Measurements from ENCODE around the gene TMEM217.
"Not testable (repeated sequence)": the region's sequence is repeated elsewhere in the genome, so short reads cannot be mapped to it uniquely, and the experiment has no call there.

TMEM217 gene

DNA sequence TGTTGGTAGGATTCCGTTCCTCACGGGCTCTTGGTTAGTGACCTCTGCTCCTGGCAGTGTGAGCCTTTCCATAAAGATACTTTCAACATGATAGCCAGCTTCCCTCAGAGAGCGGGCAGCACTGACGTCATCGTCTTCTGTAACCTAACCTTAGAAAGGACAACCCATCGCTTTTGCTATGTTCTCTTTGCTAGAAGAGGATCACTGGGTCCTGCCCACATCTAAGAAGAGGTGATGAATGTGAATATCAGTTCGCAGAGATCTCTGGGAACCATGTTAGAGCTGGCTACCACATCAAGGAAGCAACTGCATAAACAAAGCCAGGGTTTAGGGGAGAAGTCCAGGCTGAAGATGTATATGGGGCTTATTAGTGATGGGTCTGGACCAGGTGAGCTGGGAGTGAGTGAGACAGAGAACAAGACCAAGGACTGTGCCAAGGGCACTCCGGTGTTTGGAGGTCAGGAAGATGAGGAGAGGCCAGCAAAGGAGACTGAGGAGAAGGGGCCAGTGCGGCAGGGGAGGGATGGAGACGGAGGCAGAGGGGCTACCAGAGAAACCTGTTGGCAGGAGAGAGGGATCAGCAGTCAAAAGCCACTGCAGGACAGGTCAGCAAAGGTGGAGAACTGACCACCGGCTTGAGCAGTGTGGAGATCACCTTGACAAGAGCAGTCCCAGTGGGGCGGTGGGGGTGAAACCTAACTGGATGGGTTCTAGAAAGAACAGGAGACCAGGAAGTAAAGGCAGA, 48.3 kb downstream of the TMEM217 start:
- DNase-seq: no peak

DNA sequence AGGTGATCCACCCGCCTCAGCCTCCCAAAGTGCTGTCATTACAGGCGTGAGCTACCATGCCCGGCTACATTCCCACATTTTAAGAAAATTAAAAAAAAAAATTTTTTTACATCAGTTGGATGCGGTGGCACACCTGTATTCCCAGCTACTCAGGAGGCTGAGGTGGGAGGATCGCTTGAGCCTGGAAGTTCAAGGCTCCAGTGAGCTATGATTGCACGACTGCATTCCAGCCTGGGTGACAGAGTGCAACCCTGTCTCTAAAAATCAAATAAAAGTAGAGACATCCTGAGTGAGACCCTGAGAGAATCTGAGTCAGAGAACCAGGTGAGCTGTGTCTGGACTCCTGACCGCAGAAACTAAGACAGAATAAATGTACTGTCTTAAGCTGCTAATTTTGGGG, 49.2 kb downstream of the TMEM217 start:
- DNase-seq: no peak

DNA sequence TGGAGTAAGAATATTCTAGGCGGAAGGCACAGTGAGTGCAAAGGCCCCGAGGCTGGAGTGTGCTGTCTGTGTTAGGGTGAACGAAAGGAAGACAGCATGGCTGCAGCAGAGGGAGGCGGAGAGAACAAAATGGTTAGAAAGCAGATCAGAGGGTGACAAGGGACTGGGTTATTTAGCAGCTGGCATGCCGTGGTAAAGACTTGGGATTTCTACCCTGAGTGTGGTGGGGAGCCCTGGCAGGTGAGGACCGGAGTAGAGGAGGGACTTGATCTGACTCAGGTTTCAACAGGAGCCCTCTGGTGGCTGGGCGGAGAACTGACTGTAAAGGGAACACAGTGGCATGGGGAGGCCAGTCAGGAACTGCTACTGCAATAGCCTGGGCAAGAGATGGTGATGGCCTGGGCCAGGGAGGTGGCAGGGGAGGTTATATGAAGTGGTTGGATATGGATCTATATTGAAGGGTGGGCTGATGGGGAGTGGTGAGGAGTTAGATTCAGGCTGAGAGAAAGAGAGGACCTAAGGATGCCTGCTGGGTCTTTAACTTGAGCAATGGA, 50.0 kb downstream of the TMEM217 start:
- DNase-seq: peak; percentile 74

DNA sequence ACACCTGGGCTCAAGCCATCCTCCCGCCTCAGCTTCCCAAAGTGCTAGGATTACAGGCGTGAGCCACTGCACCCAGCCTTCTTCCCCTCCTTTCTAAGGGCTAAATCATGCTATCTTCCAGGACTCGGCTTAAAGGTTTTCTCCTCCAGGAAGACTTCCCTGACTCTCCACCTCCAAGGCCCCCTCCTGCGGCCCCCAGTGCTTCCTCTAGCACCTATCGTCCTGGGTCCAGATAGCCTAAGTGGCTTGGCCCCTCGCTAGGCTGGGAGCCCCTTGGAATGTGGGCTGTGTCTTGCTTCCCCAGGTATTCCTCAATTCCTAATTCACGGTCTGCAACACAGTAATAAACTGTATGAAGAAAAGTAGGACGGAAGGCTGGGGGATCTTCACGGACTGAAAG, 51.3 kb downstream of the TMEM217 start:
- DNase-seq: no peak

DNA sequence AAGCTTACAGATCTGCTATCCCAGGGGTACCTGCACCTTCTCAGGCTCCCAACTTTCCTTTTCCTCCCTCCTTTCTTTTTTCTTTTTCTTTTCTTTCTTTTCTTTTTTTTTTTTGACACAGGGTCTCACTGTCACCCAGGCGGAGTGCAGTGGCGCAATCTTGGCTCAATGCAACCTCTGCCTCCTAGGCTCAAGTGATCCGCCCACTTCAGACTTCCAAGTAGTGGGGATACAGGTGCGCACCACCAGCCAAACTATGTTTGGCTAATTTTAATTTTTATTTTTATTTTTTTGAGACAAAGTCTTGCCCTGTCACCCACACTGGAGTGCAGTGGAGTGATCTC, 52.0 kb downstream of the TMEM217 start:
- no peak for DNase-seq

DNA sequence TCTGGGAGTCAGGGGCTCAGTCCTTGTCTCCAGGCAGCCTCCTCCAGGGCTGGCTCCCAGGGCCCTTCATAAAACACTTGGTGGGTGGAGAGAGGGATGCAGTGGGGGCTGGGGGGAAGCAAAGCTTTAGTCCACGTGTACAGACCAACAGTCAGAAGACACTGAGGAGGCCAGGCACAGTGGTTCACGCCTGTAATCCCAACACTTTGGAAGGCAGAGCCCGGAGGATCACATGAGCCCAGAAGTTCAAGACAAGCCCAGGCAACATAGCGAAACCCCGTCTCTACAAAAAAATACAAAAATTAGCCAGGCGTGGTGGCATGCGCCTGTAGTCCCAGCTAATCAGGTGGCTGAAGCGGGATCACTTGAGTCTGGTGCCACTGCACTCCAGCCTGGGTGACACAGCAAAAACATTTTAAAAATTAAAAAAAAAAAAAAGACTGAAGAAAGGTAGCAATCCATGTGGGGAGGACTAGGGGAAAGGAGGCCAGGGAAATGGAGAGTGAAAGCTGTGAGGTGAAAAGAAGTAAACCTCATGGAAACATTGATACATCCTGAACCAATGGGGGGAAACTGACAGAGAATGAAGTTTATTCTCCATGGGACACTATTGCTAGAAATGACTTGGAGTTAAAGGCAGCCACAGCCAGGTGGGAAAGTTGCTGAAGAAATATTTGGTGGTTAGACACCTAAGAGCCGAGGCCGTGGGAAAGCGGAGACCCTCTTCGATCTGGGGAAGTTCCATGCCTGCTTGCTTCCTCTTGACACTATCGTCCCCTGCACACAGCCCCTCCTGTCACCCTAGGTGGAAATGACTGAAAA, 52.6 kb downstream of the TMEM217 start:
- no peak for DNase-seq

DNA sequence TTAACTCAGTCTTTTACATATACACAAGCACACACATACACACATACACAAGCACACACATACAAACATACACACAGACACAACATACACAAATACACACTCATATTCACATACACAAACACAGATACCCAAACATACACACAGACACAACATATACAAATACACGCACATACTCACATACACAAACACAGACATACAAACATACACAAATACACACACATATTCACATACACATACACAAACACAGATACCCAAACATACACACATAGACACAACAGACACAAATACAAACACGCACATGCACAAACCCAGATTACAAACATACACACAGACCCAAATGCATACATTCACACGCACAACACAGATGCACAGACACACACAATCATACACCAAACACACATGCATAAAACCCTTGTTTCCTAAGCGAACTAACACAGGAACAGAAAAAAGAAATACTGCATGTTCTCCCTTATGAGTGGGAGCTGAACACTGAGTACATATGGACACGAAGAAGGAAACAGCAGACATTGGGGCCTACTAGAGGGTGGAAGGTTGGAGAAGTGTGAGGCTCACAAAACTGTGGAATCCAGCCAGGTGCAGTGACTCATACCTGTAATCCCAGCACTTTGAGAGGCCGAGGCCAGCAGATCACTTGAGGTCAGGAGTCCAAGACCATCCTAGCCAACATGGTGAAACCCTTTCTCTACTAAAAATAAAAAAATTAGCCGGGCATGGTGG, 53.8 kb downstream of the TMEM217 start:
- no peak for DNase-seq

DNA sequence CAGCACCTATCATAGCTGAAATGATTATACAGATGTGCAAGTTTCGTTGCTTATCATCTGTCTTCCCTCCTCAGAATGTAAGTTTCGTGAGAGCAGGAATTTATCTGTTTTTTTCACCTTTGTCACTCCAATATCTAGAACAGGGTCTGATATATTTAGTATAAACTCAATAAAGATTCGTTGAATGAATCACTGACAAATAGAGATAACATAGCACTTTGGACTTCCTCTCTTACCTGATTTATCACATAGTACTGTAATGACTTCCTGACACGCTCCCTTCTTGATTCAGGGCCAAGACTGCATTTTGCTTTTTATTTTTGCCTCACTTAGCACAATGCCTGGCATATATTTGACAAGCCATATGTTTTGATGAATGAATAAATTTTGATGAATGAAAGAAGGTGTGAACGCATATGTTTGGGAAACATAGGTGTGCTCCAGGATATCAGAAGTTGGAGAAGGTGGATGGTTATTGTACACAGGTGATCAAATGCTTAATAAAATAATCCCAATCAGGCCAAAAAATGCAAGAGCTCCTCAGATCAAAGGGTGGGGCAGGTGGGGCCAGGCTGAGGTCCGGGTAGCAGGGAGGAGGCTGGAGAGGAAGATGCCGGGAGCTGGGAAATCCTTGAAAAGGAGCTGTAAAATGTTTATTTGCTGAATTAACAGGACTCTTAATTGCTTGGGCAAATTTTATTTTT, 55.0 kb downstream of the TMEM217 start:
- no peak for DNase-seq

DNA sequence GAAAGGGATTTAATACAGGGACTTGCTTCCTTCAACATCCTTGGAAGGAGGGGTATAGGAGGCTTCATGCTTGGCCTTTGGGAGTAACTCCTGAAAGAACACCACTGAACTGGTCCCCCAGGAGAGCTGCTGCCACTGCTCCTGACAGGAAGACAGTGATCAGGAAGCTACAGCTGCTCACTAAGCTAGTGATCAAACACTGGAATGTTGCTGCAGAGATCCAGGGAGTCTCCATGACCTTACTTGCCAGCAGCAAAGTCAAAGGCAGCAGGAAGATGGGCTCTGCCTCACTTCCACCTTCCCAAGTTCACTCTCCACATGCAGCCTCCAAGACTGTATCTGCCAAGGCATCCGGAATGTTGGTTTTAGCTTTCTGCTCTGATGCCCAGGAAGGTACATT, 56.2 kb downstream of the TMEM217 start:
- DNase-seq: no peak

DNA sequence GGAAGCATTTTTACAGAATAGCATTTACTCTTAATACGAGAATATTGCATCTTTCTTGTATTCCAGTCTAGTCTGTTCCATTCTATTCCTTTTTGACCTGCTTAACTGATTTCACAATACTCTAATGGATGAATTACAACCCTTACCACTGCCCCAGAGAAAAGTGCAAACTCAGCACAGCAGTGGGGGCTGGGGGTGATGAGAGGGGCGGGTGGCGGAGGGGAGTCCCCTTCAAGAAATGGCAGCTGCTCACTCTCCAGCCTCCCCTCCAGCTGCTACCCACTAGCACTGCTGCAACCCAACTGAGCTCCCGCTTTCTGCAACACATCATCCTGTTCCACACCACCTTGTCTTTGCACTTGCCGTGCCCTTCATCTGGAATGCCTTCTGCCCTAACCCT, 57.9 kb downstream of the TMEM217 start:
- DNase-seq: no peak

DNA sequence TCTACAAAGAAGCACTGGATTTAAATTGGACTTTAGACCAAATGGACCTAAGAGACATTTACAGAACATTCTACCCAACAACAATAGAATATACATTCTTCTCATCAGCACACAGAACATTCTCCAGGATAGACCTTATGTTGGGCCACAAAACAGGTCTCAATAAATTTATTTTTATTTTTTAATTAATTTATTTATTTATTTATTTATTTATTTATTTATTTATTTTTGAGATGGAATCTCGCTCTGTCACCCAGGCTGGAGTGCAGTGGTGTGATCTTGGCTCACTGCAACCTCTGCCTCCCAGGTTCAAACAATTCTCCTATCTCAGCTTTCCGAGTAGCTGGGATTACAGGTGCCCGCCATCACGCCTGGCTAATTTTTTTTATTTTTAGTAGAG, 61.5 kb downstream of the TMEM217 start:
- not testable (repeated sequence) for DNase-seq

DNA sequence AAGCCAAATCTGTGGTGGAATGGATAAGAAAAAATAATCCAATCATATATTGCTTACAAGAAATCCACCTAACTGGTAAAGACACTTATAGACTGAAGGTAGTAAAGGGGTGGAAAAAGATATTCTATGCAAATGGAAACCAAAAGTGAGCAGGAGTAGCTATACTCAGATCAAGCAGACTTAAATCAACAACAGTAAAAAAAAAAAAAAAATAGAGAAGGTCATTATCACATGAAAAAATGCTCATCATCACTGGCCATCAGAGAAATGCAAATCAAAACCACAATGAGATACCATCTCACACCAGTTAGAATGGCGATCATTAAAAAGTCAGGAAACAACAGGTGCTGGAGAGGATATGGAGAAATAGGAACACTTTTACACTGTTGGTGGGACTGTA, 63.1 kb downstream of the TMEM217 start:
- DNase-seq: not testable (repeated sequence)

DNA sequence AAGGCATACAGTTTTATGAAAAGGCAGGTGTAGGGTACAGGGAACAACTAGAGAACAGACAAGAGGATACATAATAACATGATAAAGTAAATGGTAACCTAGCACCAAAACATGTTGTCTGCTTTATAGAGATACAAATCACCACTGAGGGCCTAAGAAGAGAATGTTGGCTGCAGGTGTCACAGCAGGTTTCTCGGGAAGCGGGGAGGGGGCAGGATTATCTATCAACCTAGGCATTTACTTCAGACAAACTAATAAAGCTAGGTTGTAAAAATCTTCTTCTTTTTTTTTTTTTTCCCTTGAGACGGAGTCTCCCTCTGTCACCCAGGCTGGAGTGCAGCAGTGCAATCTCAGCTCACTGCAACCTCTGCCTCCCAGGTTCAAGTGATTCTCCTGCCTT, 65.3 kb downstream of the TMEM217 start:
- DNase-seq: no peak

DNA sequence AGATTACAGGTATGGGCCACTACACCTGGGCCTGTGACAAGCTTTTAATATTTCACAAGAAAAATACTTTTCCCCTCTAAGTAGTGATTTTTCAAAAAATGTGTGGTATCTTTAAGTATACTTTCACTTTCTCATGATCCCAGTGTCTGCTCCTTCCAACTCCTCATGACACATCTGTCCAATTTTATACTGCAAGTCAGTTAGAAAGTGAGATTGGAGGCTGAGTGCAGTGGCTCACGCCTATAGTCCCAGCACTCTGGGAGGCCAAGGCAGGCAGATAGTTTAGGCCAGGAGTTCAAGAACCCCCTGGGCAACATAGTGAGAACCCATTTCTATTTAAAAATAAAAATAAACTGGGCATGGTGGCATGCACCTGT, 67.8 kb downstream of the TMEM217 start:
- no peak for DNase-seq

DNA sequence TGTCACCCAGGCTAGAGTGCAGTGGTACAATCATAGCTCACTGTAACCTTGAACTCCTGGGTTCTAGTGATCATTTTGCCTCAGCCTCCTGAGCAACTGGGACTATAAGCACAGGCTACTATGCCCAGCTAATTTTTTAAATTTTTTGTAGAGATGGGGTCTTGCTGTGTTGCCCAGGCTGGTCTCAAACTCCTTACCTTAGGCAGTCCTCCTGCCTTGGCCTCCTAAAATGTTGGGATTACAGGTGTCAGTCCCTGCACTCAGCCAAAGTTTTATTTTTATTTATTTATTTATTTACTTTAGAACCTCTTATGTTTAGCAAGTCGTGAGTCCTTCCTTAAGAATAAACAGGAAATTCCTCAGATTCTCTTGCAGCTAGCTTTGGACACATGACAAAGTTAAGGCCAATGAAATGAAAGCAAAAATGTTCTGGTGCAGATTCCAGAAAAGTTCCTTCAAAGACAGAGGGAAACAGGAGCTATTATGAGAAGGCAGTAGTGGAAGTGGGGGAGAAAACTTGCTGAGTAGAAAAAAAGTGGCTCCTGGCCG, 68.9 kb downstream of the TMEM217 start:
- no peak for DNase-seq

DNA sequence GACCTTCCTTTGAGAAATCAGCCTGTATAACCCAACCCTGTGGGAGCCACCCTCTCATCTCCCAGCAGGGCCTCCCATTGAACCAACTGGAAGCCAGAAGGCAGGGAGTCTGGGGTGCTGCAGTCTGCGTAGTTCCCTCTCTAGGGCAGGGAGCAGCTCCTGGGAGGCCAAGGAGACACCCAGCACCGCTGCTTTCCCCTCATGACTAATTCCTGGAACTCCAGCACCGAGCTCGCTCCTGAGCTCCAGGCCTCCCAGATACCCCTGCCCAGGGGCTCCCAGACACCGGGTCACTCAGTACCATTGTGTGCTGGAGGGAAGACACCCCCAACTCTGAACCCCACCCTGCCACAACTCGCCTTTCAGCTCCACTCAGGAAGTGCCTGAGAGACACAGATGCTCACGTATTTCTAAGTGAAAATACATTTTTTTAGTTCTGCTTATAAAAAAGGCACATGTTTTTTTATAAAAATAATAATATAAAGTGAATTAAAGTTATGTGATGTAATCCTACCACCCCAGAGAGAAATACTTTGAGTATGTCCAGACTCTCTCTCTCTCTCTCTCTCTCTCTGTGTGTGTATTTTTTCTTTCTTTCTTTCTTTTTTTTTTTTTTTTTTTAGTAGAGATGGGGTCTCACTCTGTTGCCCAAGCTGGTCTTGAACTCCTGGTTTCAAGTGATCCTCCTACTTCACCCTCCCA, 70.5 kb downstream of the TMEM217 start:
- DNase-seq: no peak

DNA sequence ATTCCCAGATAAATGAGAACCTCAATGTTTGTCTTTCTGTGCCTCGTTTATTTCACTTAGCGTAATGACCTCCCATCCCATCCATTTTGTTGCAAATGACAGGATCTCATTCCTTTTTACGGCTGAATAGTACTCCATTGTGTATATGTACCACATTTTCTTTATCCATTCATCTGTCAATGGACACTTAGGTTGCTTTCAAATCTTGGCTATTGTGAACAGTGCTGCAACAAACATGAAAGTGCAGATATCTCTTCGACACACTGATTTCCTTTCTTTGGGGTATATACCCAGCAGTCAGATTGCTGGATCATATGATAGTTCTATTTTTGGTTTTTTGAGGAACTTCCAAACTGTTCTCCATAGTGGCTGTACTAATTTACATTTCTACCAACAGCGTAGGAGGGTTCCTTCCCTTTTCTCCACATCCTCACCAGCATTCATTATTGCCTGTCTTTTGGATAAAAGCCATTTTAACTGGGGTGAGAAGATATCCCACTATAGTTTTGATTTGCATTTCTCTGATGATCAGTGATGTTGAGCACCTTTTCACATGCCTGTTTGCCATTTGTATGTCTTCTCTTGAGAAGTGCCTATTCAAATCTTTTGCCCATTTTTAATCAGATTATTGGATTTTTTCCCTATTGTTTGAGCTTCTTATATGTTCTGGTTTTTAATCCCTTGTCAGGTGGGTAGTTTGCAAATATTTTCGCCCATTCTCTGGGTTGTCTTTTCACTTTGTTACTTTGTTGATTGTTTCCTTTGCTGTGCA, 71.8 kb downstream of the TMEM217 start:
- not testable (repeated sequence) for DNase-seq

DNA sequence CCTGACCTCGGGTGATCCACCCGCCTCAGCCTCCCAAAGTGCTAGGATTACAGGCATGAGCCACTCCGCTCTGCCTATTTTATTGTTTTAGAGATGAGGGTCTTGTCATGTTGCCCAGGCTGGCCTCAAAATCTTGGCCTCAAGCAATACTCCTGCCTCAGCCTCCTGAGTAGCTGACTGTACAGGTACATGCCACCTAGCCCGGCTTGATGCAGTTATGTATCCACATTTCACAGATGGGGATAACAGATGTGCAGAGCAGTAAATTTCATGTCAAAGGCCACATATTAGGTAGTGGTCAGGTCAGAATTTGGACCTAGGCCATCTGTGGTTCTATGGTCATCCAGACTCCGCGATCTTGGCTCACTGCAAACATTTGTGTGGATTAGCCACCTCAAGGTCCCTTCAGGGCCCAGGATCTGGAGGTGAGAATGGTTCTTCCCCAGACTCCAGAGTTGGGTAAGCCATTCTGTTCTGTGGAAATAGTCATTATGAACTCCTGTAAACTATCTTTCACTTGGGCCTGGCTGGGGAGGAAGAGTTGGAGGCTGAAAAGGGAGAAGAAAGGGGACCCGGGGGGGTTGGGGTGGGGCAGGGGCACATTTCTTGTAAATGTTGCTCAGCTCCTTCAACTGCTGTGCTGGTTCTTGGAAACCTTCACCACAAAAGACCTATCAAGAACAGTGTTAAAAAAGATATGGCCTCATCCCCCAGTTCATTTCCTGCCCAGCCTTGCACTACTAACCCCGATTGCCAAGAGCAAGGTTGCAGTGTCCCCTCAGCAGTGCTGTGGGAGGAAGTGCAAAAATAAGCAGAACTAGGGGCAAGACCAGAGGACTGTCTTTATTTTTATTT, 75.0 kb downstream of the TMEM217 start:
- DNase-seq: no peak

DNA sequence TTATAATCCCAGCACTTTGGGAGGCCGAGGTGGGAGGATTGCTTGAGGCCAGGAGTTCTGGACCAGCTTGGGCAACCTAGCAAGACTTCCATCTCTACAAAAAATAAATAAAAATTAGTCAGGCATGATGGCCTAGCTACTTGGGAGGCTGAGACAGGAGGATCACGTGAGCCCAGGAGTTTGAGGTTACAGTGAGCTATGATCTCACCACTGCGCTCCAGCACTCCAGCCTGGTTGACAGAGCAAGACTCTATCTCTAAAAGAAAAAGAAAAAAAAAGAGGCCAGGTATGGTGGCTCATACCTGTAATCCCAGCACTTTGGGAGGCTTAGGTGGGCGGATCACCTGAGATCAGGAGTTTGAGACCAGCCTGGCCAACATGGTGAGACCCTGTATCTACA, 77.3 kb downstream of the TMEM217 start:
- not testable (repeated sequence) for DNase-seq

DNA sequence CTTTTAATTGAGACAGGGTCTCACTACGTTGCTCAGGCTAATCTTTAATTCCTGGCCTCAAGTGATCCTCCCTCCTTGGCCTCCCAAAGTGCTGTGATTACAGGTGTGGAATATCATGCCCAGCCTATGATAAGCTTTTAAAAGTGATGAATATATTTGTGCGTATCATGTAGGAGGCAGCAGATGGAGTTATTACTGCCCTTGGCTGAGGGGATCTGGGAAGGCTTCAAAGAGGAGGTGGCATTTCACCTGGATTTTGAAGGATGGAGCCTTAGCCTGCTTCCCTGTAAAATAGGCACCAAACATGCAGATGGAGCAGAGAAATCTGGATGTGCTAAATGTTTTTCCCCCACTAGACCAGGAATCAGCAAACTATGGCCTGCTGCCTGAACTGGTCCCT, 77.9 kb downstream of the TMEM217 start:
- DNase-seq: no peak

Data from fibroblast of skin of back (primary cell).